PC-3 (cell line): ENCODE measurements around the gene ITGB3.

ENCODE experiments used
- EZH2phosphoT487 ChIP-seq: fragments of 300-600 bp; sonication (generic); IDR thresholded peaks from 2 replicates; pipeline ENCODE4 v1.6.1; 2018; ENCODE audit warnings: mild to moderate bottlenecking, antibody characterized with exemption, low read length, borderline replicate concordance
- TF ChIP-seq, protein P1 (sequence below): fragments of 300-600 bp; sonication (generic); conservative IDR thresholded peaks from 2 replicates; pipeline ENCODE4 v1.5.1; 2017; ENCODE audit warnings: antibody characterized with exemption, low read depth, mild to moderate bottlenecking, low read length

DNA sequence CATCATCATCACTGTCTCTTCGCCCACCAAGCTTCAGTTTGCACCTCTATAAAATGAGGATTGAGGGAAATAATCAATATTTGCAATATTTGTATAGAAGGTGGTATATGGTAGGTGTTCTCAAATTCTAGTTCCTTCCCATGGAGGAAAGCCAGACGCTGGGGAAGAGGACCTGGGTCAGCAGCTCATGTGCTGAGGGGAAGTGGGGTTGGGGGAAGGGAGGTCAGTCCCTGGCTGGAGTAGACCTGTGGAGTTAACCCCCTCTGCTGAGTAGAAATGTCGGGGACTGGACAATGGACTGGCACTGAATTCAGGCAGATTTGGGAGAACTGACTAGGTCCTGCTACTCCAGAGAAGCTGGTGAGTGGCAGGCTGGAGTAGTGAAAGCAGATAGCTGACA is 12.8 kb upstream of the ITGB3 start:
- TF ChIP-seq, protein P1, sequence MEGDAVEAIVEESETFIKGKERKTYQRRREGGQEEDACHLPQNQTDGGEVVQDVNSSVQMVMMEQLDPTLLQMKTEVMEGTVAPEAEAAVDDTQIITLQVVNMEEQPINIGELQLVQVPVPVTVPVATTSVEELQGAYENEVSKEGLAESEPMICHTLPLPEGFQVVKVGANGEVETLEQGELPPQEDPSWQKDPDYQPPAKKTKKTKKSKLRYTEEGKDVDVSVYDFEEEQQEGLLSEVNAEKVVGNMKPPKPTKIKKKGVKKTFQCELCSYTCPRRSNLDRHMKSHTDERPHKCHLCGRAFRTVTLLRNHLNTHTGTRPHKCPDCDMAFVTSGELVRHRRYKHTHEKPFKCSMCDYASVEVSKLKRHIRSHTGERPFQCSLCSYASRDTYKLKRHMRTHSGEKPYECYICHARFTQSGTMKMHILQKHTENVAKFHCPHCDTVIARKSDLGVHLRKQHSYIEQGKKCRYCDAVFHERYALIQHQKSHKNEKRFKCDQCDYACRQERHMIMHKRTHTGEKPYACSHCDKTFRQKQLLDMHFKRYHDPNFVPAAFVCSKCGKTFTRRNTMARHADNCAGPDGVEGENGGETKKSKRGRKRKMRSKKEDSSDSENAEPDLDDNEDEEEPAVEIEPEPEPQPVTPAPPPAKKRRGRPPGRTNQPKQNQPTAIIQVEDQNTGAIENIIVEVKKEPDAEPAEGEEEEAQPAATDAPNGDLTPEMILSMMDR, result no peak
- TF ChIP-seq EZH2phosphoT487, result no peak
